NT2/D1 (cell line): ENCODE results near the gene GPR61.

ENCODE experiments used
- SUZ12 ChIP-seq: IDR thresholded peaks from 2 replicates; pipeline ENCODE4 v1.6.1; 2011; ENCODE audit not compliant: insufficient read length, insufficient read depth; ENCODE audit errors: extremely low read depth
- YY1 ChIP-seq: IDR thresholded peaks from 2 replicates; pipeline ENCODE4 v1.6.1; 2011; ENCODE audit not compliant: insufficient read length, insufficient read depth
- ZNF274 ChIP-seq: IDR thresholded peaks from 2 replicates; pipeline ENCODE4 v1.6.1; 2011; ENCODE audit warnings: mild to moderate bottlenecking, low read depth, low read length

DNA sequence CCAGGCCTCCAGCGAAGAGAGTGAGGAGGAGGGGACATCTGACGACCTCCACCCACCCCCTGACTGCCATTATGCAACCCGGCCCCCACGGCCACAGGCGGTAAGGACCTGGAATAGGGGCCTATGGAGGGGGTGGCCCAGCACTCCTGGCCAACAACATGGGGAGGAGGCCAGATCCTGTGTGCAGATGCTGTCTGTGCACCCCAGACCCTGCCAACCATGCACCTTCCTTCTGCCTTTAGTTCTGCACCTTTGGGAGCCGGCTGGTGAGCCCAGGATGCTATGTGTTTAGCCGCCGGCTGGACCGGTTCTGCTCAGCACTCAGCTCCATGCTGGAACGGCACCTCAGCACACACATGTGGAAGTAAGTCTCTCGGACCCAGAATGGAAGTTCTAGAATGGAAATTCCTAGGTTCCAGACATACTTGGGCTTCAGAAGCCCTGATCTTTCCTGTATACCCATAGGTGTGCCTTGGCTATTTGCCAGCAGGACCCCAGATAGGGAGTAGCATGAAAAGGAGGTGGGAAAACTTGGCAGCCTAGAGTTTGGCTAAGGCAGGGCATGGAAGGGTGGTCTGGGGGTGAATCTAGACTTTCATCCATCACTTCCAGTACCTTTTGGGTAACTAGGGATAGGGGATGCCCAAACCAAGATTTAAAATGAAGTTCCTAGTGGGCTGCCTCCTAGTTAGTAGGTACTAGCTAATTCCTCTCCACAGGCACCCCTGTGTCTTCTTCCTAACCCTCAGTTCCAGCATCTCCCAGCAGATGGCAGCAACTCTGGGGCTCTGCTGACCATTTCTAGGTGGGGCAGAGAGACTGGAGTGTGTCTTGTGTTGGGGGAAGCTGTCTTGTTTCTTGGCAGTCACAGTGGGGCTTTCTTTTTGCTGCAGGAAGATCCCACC is 49.4 kb upstream of the GPR61 start:
- TF ChIP-seq ZNF274: no peak
- TF ChIP-seq YY1: no peak
- TF ChIP-seq SUZ12: no peak
